GM21367 (cell line): Measurements from ENCODE around the gene ARL5C.
"Not testable (repeated sequence)": the region's sequence is repeated elsewhere in the genome, so short reads cannot be mapped to it uniquely, and the experiment has no call there.

Experiments
- ATAC-seq: cut with Tn5 transposase; IDR thresholded peaks from one replicate; pipeline ENCODE4 v1.9.1; 2021; ENCODE audit not compliant: unreplicated experiment

Gene ARL5C

DNA sequence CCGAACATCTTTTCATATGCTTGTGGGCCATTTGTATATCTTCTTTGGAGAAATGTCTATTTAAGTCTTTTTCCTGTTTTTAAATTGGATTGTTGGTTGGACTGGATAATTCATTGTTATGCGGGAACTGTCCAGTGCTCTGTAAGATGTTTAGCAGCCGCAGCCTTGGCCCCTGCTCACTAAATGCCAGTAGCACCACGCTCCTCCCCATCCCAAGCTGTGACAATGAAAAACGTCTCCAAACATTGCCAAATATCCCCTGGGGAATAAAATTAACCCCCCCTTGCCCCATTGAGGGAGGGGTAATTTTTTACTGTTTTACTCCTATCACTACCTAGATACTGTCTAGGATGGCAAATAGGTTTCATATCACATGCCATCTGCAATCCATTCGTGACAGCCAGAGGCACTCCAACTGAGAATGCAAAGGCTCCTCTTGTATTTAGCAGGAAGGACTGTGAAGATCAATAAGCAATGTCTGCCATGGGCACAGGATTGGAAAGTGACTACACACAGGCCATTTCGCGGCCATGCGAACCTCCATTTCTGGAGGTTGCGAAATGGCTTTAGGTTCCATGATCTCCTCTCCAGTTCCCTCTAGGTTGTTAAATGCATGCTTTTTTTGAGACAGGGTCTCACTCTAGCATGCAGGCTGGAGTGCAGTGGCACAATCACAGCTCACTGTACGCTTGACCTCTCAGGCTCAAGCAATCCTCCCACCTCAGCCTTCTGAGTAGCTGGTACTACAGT is 23.9 kb downstream of the ARL5C start:
- no peak for ATAC-seq

GRCh38 chr17:39141294-39141693 is 24.7 kb downstream of the ARL5C start:
- no peak for ATAC-seq

DNA sequence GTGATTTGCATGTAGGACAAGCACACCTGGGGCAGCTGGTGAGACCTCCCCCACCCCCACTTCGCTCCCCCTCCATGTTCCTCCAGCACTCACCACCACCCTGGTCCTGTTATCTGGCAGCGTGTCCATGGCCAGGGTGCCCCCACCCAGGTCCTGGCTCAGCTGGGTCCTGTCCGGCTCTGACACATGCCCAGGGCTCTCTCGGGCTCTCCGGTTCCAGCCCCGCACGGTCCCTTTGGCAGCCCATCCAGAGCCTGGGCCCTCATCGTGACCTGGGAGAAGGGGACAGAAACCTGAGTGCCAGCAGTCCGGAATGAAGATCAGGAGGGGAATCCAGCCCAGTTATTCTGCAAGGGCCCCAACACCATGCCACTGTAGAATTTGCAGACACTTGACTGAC is 26.4 kb downstream of the ARL5C start:
- ATAC-seq = no peak

- ATAC-seq = no peak
These were observed 26.8 kb downstream of the ARL5C start for GRCh38 chr17:39139161-39139511.

- ATAC-seq = no peak
These were observed 27.4 kb downstream of the ARL5C start for GRCh38 chr17:39138431-39139160.

DNA sequence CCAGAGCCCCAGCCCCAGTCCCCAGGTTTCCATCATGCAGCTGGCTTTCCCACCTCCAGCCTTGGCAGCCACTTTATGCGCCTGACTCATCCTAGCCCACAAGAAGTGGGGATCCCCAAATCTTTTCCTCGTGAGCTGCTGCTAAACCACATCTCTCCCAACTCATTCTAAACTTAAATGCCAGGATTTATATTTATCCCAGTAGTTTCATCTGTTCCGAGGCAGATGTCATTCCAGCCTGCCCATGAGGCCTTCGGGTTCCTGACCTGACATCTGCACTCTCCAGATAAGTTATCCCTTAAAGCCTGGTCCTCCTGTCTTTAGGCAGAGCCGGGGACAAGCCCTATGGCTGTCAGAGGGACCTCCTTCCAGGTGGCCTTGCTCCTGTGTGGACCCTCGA is 31.1 kb downstream of the ARL5C start:
- no peak for ATAC-seq

- no peak for ATAC-seq
These were observed 33.8 kb downstream of the ARL5C start for GRCh38 chr17:39132192-39132610.

DNA sequence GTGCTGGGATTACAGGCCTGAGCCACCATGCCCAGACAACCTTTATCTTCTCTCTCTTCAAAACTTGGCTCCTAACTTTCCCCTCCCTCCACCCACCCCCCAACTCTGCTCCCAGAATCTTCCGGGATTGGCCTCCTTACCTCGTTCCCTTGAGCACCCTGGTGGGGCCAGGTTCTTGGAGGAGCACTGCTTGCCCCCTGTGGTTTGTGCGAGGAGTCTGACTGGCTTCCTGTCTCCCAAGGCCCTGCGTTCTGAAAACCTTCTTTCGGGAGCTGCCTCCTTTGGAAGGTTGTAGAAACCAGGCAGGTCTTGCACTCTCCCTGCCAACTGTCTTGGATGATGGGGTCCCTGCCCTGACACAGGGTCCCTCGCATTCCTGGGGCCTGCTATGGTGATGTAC is 34.3 kb downstream of the ARL5C start:
- ATAC-seq = no peak

GRCh38 chr17:39130205-39130604 is 35.8 kb downstream of the ARL5C start:
- ATAC-seq = no peak

GRCh38 chr17:39129544-39129943 is 36.4 kb downstream of the ARL5C start:
- ATAC-seq = not testable (repeated sequence)

DNA sequence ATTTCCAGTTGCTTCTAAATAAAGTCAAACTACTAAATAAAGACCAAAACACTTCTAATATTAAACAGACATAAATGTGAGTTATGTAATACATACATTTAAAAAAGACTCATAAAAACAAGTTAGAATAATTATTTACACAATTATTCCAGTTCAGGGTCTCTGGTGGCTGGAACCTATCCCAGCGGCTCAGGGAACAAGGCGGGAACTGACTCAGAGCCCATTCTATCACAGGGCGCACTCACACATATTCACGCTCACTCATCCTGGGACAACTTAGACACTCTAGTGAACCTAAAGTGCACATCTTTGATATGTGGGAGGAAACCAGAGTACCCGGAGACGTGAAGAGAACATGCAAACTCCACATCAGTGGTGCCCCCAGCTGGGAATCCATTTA is 39.5 kb downstream of the ARL5C start:
- no peak for ATAC-seq

DNA sequence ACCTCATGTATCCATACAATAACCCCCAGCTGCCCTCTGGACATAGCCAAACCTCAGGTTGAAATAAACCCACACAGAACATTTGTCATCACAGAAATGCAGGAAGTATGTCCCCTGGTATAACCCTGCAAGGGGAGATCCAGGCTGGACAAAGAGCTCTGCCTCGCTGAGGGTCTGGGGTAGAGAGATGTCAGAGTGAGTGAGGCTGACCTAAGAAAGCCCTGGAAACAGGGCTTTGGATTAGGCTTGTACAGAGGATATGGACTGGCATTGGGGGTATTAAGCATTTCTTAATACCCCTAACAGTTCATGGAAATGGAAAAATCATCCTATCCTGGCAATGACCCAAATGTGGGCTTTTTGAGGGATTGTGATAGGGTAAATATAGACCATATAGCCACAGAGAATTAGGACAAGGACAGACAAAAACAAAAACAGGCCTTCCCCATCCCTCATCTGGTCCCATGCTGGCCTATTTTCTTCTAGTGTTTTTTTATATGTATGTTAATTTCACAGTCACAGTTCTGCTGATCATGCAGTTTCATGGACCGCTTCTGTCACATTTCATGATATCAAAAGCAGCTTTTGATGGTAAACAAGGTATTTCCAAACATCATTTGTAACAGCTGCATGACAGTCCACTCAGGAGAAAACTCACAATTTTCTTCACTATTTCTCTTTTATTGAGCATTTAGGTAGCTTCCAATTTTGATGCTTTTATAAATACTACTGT is 40.7 kb downstream of the ARL5C start:
- no peak for ATAC-seq

DNA sequence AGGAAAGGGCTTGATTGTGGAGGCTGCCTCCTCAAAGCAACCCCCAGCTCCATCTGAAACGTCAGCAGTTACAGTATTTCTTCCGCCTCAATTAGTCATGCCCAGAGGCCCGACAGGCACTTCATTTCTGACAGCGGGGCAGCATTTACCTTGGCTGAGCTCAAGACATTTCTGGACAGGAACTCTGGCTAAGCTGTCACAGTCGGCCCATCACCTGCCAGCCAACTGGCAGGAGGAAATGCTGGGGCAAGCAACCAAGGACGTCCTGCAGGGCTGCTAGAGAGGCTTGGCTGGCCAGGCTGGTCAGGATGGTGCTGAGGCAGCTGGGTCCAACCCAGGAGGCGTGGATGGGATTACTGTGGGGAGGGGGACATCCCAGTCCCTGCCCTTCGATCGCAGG is 42.3 kb downstream of the ARL5C start:
- ATAC-seq = no peak

DNA sequence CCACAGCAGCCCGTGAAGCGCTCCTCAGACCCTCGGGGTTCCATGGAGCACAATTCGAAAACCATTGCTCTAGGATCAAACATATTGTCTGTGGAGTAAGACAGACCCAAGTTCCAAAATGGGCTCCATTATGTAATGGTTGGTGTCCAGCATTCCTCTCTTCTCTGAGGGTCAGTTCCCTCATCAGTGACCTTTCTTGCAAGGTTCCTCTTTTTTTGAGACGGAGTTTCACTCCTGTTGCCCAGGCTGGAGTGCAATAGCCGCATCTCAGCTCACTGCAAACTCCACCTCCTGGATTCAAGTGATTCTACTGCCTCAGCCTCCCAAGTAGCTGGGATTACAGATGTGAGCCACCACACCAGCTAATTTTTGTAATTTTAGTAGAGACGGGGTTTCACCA is 43.0 kb downstream of the ARL5C start:
- ATAC-seq = no peak

- ATAC-seq = not testable (repeated sequence)
These were observed 44.0 kb downstream of the ARL5C start for GRCh38 chr17:39121919-39122318.

GRCh38 chr17:39118674-39119419 is 47.1 kb downstream of the ARL5C start:
- ATAC-seq = peak; percentile 60

- ATAC-seq = no peak
These were observed 49.7 kb downstream of the ARL5C start for GRCh38 chr17:39116224-39116623.

DNA sequence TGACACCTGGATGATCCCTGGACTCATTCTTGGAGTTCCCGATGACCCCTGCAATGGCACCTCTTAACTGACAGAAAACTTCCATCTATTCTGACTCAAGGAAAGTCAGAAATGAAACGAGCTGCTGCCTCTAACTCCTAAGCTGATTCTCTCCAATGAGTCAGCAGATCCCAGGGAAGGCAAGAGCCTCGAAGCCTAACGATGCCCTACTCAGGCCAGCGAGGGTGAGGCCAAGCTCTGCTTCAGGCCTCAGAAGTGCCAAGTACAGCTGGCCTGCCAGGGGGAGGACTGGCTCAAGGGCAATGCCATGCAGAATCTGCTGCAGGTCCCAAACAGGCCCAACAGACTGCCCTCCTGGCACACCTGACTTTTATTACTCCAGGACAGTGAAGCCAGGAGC is 50.8 kb downstream of the ARL5C start:
- no peak for ATAC-seq

DNA sequence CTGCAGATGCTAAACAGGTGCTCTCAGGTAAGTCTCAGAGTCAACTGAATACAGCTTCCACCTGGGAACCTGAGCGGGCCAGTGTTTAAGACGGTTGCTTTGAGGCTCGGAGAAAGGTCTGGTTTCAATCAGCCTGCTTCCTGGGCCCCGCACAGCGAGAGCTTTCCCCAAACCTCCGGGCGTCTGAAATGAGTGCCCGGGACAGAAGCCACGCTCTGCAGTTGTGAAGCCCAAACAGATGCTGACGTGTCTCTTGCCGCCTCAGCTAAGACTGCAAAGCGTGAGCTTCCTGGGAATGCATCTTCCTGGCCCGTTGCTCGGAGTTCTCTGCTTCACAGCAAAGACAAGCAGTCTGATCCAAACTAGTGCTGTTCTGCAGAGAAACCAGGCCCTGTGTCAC is 51.2 kb downstream of the ARL5C start:
- ATAC-seq = no peak

DNA sequence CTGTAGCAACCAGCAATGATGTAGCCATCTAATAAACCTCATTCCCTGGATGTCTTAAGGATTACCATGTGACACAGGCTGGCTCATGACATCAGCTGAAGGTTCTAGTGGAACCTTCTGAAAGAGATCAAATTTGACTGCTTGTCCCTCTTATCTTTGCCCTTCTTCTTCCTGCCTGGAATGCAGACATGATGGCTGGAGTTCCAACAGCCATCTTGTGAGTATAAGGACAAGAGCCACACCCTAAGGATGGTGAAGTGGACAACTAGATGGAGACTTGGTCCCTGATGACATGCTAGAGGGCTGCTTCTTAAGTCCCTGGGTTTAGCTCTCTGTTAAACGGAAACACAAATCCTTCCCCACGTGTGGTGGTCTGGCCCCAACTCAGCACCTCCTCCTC is 52.1 kb downstream of the ARL5C start:
- ATAC-seq = no peak

- ATAC-seq = no peak
These were observed 55.4 kb downstream of the ARL5C start for GRCh38 chr17:39110435-39111136.
